OCI-LY1 (cell line): Measurements from ENCODE around the gene OR13A1.
"Not testable (repeated sequence)": the region's sequence is repeated elsewhere in the genome, so short reads cannot be mapped to it uniquely, and the experiment has no call there.

Experiments used
- H2AFZ ChIP-seq: fragments of 200-600 bp; sonication (generic), shearing (Covaris generic); 2 replicates; pipeline ENCODE4 v1.6.0; 2014; ENCODE audit warnings: antibody characterized with exemption, mild to moderate bottlenecking, low read length
- H3F3A ChIP-seq: fragments of 200-600 bp; sonication (generic), shearing (Covaris generic); 2 replicates; pipeline ENCODE4 v1.6.0; 2014; ENCODE audit warnings: mild to moderate bottlenecking, antibody characterized with exemption, low read length, moderate library complexity; ENCODE audit not compliant: insufficient read depth
- H3K27ac ChIP-seq: fragments of 200-600 bp; sonication (generic); 2 replicates; pipeline ENCODE4 v1.5.1; 2014; ENCODE audit warnings: low read length, mixed run types, mild to moderate bottlenecking, low read depth; ENCODE audit not compliant: poor library complexity, severe bottlenecking
- H3K27me3 ChIP-seq: fragments of 200-600 bp; sonication (generic); 2 replicates; pipeline ENCODE4 v1.6.0; 2014; ENCODE audit warnings: antibody characterized with exemption, mild to moderate bottlenecking, low read length, moderate library complexity; ENCODE audit not compliant: insufficient read depth
- H3K36me3 ChIP-seq: fragments of 200-600 bp; sonication (generic); 2 replicates; pipeline ENCODE4 v1.6.1; 2014; ENCODE audit warnings: mild to moderate bottlenecking, antibody characterized with exemption, low read length, moderate library complexity, mixed read lengths; ENCODE audit not compliant: insufficient read depth
- H3K4me1 ChIP-seq: fragments of 200-600 bp; sonication (generic); 2 replicates; pipeline ENCODE4 v1.5.1; 2014; ENCODE audit warnings: mild to moderate bottlenecking, low read length, moderate library complexity; ENCODE audit not compliant: insufficient read depth, severe bottlenecking
- H3K4me2 ChIP-seq: fragments of 200-600 bp; sonication (generic), shearing (Covaris generic); 2 replicates; pipeline ENCODE4 v1.6.1; 2014; ENCODE audit warnings: low read length
- H3K4me3 ChIP-seq: fragments of 200-600 bp; sonication (generic); 2 replicates; pipeline ENCODE4 v1.5.1; 2014; ENCODE audit warnings: low read length, low read depth, mild to moderate bottlenecking, mixed read lengths; ENCODE audit not compliant: poor library complexity, severe bottlenecking
- H3K79me2 ChIP-seq: fragments of 200-600 bp; shearing (Covaris generic); 2 replicates; pipeline ENCODE4 v1.6.1; 2016; ENCODE audit warnings: mixed run types, low read length, mixed read lengths; ENCODE audit not compliant: insufficient read depth
- H3K9ac ChIP-seq: fragments of 200-600 bp; sonication (generic), shearing (Covaris generic); 2 replicates; pipeline ENCODE4 v1.6.1; 2014; ENCODE audit warnings: mild to moderate bottlenecking, low read length, mixed read lengths
- H3K9me2 ChIP-seq: fragments of 200-600 bp; sonication (generic), shearing (Covaris generic); 2 replicates; pipeline ENCODE4 v1.6.1; 2014; ENCODE audit warnings: low read depth, mild to moderate bottlenecking, low read length, mixed read lengths
- H3K9me3 ChIP-seq: fragments of 200-600 bp; shearing (Covaris generic); 2 replicates; pipeline ENCODE4 v1.6.1; 2014; ENCODE audit warnings: low read length, mixed read lengths
- H4K20me1 ChIP-seq: fragments of 200-600 bp; sonication (generic), shearing (Covaris generic); 2 replicates; pipeline ENCODE4 v1.6.0; 2016; ENCODE audit warnings: mild to moderate bottlenecking, low read length; ENCODE audit not compliant: insufficient read depth
- CTCF ChIP-seq: fragments of 200-600 bp; sonication (generic), shearing (Covaris generic); IDR thresholded peaks from 2 replicates; pipeline ENCODE4 v1.5.1; 2017; ENCODE audit warnings: mild to moderate bottlenecking, antibody characterized with exemption, low read length, moderate library complexity, mixed read lengths
- EZH2 ChIP-seq: fragments of 200-600 bp; sonication (generic), shearing (Covaris generic); IDR thresholded peaks from 2 replicates; pipeline ENCODE4 v1.8.0; 2017; ENCODE audit warnings: borderline replicate concordance, mixed run types, mild to moderate bottlenecking, antibody characterized with exemption, low read length, moderate library complexity, mixed read lengths

OR13A1 gene

GRCh38 chr10:45354261-45354660, 38.9 kb upstream of the OR13A1 start:
- Histone ChIP-seq H3K36me3 (peaks cover 77% of the 10 kb centered on the region), H3K27ac (peak overlapping the region; percentile 31), H3K9ac (no peak overlapping the region)

GRCh38 chr10:45353186-45353585, 37.8 kb upstream of the OR13A1 start:
- Histone ChIP-seq H3K4me2 (no peak overlapping the region), H2AFZ (no peak overlapping the region), H3K4me1 (peaks cover 42% of the 10 kb centered on the region), H4K20me1 (no peaks in the 10 kb centered on the region), H3K79me2 (peaks cover 41% of the 10 kb centered on the region), H3K9ac (no peak overlapping the region), H3K9me3 (peaks cover 6% of the 10 kb centered on the region), H3K36me3 (peaks cover 71% of the 10 kb centered on the region), H3K4me3 (no peak overlapping the region), H3K27ac (no peak overlapping the region), H3K9me2 (no peaks in the 10 kb centered on the region), H3F3A (no peaks in the 10 kb centered on the region), H3K27me3 (no peaks in the 10 kb centered on the region)
- TF ChIP-seq EZH2 = no peak
- TF ChIP-seq CTCF = no peak

More at GRCh38 chr10:45354261-45354660, 38.9 kb upstream of the OR13A1 start:
- Histone ChIP-seq H3K79me2 (peaks cover 49% of the 10 kb centered on the region), H3K9me2 (no peaks in the 10 kb centered on the region), H3K9me3 (peaks cover 8% of the 10 kb centered on the region), H4K20me1 (no peaks in the 10 kb centered on the region), H3K4me1 (peaks cover 53% of the 10 kb centered on the region), H3K4me3 (no peak overlapping the region), H3K4me2 (no peak overlapping the region), H2AFZ (no peak overlapping the region), H3K27me3 (no peaks in the 10 kb centered on the region), H3F3A (no peaks in the 10 kb centered on the region)
- TF ChIP-seq CTCF (no peak), EZH2 (no peak)

GRCh38 chr10:45348196-45348765, 32.9 kb upstream of the OR13A1 start:
- H3K36me3 ChIP-seq = peaks cover 49% of the 10 kb centered on the region
- not testable (repeated sequence) for H3K27ac ChIP-seq, H2AFZ ChIP-seq, H3K27me3 ChIP-seq, H4K20me1 ChIP-seq, H3K79me2 ChIP-seq, H3K4me1 ChIP-seq, H3K4me3 ChIP-seq, H3F3A ChIP-seq, H3K9me3 ChIP-seq, H3K9me2 ChIP-seq, H3K9ac ChIP-seq, H3K4me2 ChIP-seq

- not testable (repeated sequence) for H3K27me3 ChIP-seq, H3K9me2 ChIP-seq, H3K9ac ChIP-seq, H3K4me2 ChIP-seq, H3K9me3 ChIP-seq, H3F3A ChIP-seq, H2AFZ ChIP-seq, H3K4me3 ChIP-seq, H3K4me1 ChIP-seq, H3K27ac ChIP-seq, H3K79me2 ChIP-seq, H4K20me1 ChIP-seq
- H3K36me3 ChIP-seq = peaks cover 49% of the 10 kb centered on the region
These were observed 32.1 kb upstream of the OR13A1 start for GRCh38 chr10:45347464-45347863.

GRCh38 chr10:45346652-45347335, 31.4 kb upstream of the OR13A1 start:
- H3K4me2 ChIP-seq, H3K9me3 ChIP-seq, H3F3A ChIP-seq, H3K27ac ChIP-seq, H3K79me2 ChIP-seq, H2AFZ ChIP-seq, H3K9ac ChIP-seq, H3K27me3 ChIP-seq, H3K4me3 ChIP-seq, H3K9me2 ChIP-seq, H4K20me1 ChIP-seq, H3K4me1 ChIP-seq: not testable (repeated sequence)
- H3K36me3 ChIP-seq = peaks cover 54% of the 10 kb centered on the region

GRCh38 chr10:45340420-45340819, 25.0 kb upstream of the OR13A1 start:
- peaks cover 83% of the 10 kb centered on the region for H3K36me3 ChIP-seq
- H3K27ac ChIP-seq, H3K4me1 ChIP-seq, H3K9ac ChIP-seq, H3K27me3 ChIP-seq, H3K4me2 ChIP-seq, H3F3A ChIP-seq, H4K20me1 ChIP-seq, H3K9me2 ChIP-seq, H2AFZ ChIP-seq, H3K79me2 ChIP-seq, H3K4me3 ChIP-seq: not testable (repeated sequence)
- peaks cover 18% of the 10 kb centered on the region; the same call in 1 of the 2 replicates for H3K9me3 ChIP-seq
